Measurements from ENCODE around the gene SLC2A13. TPM values are rescaled to one million over a fixed set of nuclear protein-coding genes. Genes with fewer than 3 reads are reported as not detected.

Gene SLC2A13
- total RNA-seq, 1 experiment from 2014 or later, result 15.3 TPM

DNA sequence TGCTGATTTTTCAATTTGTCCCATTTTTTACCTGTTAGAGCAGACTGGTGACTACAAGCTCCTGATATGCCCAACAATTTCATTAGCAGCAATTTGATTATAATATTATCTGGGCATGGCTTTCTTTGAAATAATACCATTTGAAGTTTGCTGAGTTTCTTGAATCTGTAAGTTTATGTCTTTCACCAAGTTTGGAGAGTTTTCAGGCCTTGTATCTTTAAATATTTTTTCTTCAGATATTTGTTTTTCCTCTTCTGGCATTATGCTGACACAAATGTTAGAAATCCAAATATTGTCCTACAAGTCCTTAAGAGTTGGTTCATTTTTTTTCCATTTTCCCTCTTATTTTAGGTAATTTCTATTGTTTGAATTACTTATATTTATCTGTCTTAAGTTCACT lies 30.4 kb downstream of the SLC2A13 start (continued):
- TF ChIP-seq, protein P1, sequence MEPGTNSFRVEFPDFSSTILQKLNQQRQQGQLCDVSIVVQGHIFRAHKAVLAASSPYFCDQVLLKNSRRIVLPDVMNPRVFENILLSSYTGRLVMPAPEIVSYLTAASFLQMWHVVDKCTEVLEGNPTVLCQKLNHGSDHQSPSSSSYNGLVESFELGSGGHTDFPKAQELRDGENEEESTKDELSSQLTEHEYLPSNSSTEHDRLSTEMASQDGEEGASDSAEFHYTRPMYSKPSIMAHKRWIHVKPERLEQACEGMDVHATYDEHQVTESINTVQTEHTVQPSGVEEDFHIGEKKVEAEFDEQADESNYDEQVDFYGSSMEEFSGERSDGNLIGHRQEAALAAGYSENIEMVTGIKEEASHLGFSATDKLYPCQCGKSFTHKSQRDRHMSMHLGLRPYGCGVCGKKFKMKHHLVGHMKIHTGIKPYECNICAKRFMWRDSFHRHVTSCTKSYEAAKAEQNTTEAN (CRISPR knock-in tag; IDR thresholded peaks at IDR 0.05), result no peak
- TF ChIP-seq ZNF232 (CRISPR knock-in tag; IDR thresholded peaks at IDR 0.05), result no peak
- TF ChIP-seq, protein P2, sequence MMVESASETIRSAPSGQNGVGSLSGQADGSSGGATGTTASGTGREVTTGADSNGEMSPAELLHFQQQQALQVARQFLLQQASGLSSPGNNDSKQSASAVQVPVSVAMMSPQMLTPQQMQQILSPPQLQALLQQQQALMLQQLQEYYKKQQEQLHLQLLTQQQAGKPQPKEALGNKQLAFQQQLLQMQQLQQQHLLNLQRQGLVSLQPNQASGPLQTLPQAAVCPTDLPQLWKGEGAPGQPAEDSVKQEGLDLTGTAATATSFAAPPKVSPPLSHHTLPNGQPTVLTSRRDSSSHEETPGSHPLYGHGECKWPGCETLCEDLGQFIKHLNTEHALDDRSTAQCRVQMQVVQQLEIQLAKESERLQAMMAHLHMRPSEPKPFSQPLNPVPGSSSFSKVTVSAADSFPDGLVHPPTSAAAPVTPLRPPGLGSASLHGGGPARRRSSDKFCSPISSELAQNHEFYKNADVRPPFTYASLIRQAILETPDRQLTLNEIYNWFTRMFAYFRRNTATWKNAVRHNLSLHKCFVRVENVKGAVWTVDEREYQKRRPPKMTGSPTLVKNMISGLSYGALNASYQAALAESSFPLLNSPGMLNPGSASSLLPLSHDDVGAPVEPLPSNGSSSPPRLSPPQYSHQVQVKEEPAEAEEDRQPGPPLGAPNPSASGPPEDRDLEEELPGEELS (CRISPR knock-in tag; IDR thresholded peaks at IDR 0.05), result no peak
- no peak for TF ChIP-seq NR3C1 (CRISPR knock-in tag; conservative IDR thresholded peaks at IDR 0.05; ENCODE audit: low read depth)
- no peak for TF ChIP-seq SMAD4 (CRISPR knock-in tag; IDR thresholded peaks at IDR 0.05)
- no peak for TF ChIP-seq PRRX2 (CRISPR knock-in tag; IDR thresholded peaks at IDR 0.05)
- TF ChIP-seq TEAD4 (CRISPR knock-in tag; IDR thresholded peaks at IDR 0.05), result no peak
- TF ChIP-seq, protein P3, sequence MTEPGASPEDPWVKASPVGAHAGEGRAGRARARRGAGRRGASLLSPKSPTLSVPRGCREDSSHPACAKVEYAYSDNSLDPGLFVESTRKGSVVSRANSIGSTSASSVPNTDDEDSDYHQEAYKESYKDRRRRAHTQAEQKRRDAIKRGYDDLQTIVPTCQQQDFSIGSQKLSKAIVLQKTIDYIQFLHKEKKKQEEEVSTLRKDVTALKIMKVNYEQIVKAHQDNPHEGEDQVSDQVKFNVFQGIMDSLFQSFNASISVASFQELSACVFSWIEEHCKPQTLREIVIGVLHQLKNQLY (CRISPR knock-in tag; IDR thresholded peaks at IDR 0.05), result no peak

DNA sequence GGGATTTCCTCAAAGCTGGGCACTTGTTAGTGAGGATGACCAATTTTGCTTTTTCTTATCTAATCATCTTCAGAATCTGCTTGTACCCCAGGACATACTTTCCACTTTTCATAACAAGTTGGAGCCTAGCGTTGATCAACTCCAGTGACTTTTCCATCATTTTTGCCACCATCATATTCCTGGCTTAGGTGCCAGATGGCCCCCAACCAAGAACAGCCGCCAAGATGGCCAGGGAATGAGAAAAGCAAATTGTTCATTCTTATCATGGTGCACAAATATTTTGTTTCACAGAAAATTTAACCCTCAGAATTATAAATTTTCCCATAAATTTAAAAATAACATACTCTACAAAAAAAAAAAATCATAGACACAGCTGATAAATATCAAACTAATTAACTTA lies 37.5 kb downstream of the SLC2A13 start:
- no peak for DNase-seq (ENCODE audit: low spot score)
- Mint-ChIP-seq H3K36me3 (no peaks in the 10 kb centered on the region), H3K9me3 (no peaks in the 10 kb centered on the region), H3K27ac (no peak overlapping the region), H3K4me1 (peaks cover 1% of the 10 kb centered on the region), H3K4me3 (no peak overlapping the region), H3K27me3 (ENCODE audit: low read depth) (no peaks in the 10 kb centered on the region)
- ATAC-seq, result no peak
- ChIA-PET CTCF (no interaction called here), POLR2A (no interaction called here)
- TF ChIP-seq, protein P4, sequence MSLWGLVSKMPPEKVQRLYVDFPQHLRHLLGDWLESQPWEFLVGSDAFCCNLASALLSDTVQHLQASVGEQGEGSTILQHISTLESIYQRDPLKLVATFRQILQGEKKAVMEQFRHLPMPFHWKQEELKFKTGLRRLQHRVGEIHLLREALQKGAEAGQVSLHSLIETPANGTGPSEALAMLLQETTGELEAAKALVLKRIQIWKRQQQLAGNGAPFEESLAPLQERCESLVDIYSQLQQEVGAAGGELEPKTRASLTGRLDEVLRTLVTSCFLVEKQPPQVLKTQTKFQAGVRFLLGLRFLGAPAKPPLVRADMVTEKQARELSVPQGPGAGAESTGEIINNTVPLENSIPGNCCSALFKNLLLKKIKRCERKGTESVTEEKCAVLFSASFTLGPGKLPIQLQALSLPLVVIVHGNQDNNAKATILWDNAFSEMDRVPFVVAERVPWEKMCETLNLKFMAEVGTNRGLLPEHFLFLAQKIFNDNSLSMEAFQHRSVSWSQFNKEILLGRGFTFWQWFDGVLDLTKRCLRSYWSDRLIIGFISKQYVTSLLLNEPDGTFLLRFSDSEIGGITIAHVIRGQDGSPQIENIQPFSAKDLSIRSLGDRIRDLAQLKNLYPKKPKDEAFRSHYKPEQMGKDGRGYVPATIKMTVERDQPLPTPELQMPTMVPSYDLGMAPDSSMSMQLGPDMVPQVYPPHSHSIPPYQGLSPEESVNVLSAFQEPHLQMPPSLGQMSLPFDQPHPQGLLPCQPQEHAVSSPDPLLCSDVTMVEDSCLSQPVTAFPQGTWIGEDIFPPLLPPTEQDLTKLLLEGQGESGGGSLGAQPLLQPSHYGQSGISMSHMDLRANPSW (CRISPR knock-in tag; conservative IDR thresholded peaks at IDR 0.05; ENCODE audit: low read depth), result no peak
- TF ChIP-seq ZBTB21 (CRISPR knock-in tag; IDR thresholded peaks at IDR 0.05; ENCODE audit: borderline replicate concordance) (no peak), GRHL2 (CRISPR knock-in tag; IDR thresholded peaks at IDR 0.05; ENCODE audit: insufficient replicate concordance, severe bottlenecking) (no peak), TCF7 (CRISPR knock-in tag; IDR thresholded peaks at IDR 0.05; ENCODE audit: low read depth) (no peak), NFYB (CRISPR knock-in tag; conservative IDR thresholded peaks at IDR 0.05; ENCODE audit: low read depth) (no peak), HMGA2 (CRISPR knock-in tag; IDR thresholded peaks at IDR 0.05) (no peak), ATF1 (CRISPR knock-in tag; IDR thresholded peaks at IDR 0.05) (no peak), KAT7 (CRISPR knock-in tag; IDR thresholded peaks at IDR 0.05; ENCODE audit: borderline replicate concordance) (no peak), CREM (CRISPR knock-in tag; IDR thresholded peaks at IDR 0.05) (no peak), CREB1 (CRISPR knock-in tag; IDR thresholded peaks at IDR 0.05) (no peak), MYBL2 (CRISPR knock-in tag; IDR thresholded peaks at IDR 0.05) (no peak), FOXP1 (CRISPR knock-in tag; IDR thresholded peaks at IDR 0.05; ENCODE audit: borderline replicate concordance) (no peak)
- TF ChIP-seq, protein P2 (CRISPR knock-in tag; IDR thresholded peaks at IDR 0.05), result no peak
- TF ChIP-seq, protein P5, sequence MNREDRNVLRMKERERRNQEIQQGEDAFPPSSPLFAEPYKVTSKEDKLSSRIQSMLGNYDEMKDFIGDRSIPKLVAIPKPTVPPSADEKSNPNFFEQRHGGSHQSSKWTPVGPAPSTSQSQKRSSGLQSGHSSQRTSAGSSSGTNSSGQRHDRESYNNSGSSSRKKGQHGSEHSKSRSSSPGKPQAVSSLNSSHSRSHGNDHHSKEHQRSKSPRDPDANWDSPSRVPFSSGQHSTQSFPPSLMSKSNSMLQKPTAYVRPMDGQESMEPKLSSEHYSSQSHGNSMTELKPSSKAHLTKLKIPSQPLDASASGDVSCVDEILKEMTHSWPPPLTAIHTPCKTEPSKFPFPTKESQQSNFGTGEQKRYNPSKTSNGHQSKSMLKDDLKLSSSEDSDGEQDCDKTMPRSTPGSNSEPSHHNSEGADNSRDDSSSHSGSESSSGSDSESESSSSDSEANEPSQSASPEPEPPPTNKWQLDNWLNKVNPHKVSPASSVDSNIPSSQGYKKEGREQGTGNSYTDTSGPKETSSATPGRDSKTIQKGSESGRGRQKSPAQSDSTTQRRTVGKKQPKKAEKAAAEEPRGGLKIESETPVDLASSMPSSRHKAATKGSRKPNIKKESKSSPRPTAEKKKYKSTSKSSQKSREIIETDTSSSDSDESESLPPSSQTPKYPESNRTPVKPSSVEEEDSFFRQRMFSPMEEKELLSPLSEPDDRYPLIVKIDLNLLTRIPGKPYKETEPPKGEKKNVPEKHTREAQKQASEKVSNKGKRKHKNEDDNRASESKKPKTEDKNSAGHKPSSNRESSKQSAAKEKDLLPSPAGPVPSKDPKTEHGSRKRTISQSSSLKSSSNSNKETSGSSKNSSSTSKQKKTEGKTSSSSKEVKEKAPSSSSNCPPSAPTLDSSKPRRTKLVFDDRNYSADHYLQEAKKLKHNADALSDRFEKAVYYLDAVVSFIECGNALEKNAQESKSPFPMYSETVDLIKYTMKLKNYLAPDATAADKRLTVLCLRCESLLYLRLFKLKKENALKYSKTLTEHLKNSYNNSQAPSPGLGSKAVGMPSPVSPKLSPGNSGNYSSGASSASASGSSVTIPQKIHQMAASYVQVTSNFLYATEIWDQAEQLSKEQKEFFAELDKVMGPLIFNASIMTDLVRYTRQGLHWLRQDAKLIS (CRISPR knock-in tag; IDR thresholded peaks at IDR 0.05; ENCODE audit: borderline replicate concordance), result no peak
